ENCODE data around the gene CASQ2. TPM values are rescaled to one million over a fixed set of nuclear protein-coding genes. Genes with fewer than 3 reads are reported as not detected.

Gene CASQ2
- total and polyA plus RNA-seq, 9 of the 15 experiments (the other 6 are each of a cell fraction or from before 2014, with no cell fraction given) = not detected

- TF ChIP-seq VEZF1 (CRISPR knock-in tag; IDR thresholded peaks at IDR 0.05) (no peak), BMI1 (IDR thresholded peaks at IDR 0.05; ENCODE audit: low read length) (no peak), HMGXB4 (CRISPR knock-in tag; IDR thresholded peaks at IDR 0.05) (no peak), CHAMP1 (IDR thresholded peaks at IDR 0.05) (no peak), BRD9 (IDR thresholded peaks at IDR 0.05; ENCODE audit: low read depth, partially characterized antibody) (no peak), ZFP91 (CRISPR knock-in tag; IDR thresholded peaks at IDR 0.05) (no peak), DLX4 (CRISPR knock-in tag; IDR thresholded peaks at IDR 0.05) (no peak), SMAD4 (CRISPR knock-in tag; conservative IDR thresholded peaks at IDR 0.05) (no peak), RHOXF2B (CRISPR knock-in tag; conservative IDR thresholded peaks at IDR 0.05) (no peak), THRAP3 (IDR thresholded peaks at IDR 0.05; ENCODE audit: borderline replicate concordance) (no peak)
Observed at GRCh38 chr1:115815694-115816093, 47.2 kb upstream of the CASQ2 start (continued).

All from K562 (cell line).